HuH-7.5 (cell line): ENCODE results near the gene ZAR1L.

Experiments
- DNase-seq: peaks from one replicate; pipeline ENCODE4 v3.0.0; 2011; ENCODE audit warnings: low spot score

Gene ZAR1L

DNA sequence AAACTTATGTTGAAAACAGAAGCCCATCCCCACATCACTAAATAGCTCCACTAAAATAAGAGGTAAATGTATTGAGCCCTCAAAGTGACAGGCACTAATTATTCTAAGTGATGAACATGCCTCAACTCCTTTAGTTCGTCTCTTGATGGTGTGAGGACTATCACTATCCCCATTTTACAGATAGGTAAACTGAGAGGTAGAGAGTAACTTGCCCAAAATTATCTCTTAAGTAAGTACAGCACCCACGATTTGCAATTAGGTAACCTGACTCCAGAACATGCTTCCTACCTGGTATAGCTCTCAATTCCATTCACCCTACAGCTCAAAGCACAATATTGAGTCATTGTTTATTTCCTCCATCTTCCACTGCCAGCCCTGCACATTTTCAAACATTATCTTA lies 12.7 kb downstream of the ZAR1L start:
- DNase-seq: no peak

- DNase-seq: no peak
These were observed 14.2 kb downstream of the ZAR1L start for GRCh38 chr13:32300920-32301319.

DNA sequence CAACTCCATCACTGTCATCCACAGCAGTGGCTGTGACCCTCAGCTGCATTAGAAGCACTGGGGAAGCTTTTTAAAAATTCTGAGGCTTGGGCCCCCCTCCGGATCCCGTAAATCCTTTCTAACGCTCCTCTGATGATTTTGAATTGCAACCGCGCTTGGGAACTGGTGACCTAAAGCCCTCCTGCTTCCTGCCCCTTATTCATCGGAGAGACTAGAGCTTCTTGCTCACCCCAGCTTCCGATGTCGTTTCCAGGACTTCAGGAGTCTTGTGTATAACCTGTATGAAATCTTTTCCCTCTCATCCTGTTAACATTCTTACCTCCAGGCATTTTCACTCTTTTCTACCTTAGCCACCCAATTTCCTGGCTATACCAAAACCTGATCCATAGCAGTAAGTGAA lies 14.8 kb downstream of the ZAR1L start:
- DNase-seq: no peak

- DNase-seq: no peak
These were observed 15.3 kb downstream of the ZAR1L start for GRCh38 chr13:32299893-32300292.

DNA sequence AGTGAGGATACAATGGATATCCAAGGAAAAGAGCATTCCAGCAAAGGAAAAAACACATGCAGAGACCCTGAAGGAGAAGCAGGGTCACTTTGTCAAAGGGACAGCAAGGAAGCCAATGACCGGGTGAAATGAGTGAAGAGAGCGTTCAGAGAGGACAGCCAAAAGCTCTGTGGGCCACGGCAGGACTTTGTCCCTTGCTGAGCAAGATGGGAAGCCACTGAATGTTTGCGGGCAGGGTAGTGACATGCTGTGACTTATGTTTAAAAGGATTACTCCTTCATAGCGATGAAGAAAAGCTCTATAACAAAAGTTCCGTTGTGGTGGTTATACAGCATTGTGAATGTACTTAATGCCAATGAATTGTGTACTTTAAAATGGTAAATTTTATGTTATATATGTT lies 16.5 kb downstream of the ZAR1L start:
- DNase-seq: no peak

- DNase-seq: no peak
These were observed 18.0 kb downstream of the ZAR1L start for GRCh38 chr13:32297206-32297605.

GRCh38 chr13:32285633-32285965 lies 29.6 kb downstream of the ZAR1L start:
- DNase-seq: no peak

DNA sequence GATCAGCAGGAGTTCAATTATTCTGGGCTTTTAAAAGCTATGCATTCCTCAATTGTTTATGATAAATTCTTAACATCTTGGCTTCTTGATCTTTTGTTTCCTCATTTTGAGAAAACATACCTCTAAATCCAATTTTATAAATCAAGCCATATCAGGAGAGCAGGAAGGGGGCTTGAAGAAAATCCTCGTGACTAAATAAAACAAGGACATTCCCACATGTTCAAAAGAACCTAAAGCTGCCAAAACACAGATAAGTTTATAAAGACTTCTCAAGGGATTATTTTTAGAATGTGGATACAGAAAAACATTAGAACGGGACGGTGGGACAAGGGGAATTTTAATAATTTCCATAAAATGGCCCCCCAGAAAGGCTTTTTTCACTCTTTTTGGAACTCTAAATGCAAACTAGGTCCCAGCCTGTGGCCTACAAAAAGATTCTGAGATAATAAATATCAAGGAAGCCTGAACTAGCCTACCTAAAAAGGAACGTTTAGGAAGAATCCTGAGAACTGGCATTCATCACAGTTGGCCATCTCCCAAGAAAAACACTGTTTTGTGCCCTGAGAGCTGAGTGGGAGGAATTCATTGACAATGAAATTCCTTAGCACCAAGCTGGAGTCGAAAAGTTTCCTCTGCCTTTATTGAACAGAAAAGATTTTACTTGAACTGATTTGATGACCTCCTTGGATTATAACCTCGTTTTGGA lies 30.1 kb downstream of the ZAR1L start:
- no peak for DNase-seq

DNA sequence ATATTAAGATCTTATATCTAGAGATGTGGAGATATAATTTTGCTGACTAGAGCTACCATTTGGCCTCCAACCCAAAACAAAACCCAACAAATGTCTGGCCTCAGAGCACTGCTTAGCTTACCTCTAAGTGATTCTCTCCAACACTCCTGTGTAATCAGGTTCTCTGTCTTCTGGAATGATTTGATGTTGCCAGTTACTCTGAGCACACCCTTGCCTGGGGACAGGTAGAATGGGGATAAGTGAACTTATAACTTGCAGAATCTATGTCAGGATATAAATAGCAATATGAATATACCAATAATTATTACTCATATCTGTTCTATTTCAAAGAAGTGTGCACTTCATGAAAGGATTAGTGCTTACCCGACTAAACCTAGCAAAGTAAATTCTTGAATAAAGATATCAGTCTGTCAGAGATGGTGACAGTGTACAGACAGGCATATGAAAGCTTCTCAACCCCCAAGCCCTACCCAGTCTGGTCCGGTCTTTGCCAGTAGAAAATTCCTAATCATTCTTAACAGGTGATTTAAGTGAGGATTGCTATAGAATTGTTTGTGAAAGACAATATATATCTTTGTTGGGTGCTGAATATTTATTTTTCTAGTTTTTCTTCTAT lies 33.0 kb downstream of the ZAR1L start:
- no peak for DNase-seq

- no peak for DNase-seq
These were observed 34.1 kb downstream of the ZAR1L start for GRCh38 chr13:32281096-32281495.

DNA sequence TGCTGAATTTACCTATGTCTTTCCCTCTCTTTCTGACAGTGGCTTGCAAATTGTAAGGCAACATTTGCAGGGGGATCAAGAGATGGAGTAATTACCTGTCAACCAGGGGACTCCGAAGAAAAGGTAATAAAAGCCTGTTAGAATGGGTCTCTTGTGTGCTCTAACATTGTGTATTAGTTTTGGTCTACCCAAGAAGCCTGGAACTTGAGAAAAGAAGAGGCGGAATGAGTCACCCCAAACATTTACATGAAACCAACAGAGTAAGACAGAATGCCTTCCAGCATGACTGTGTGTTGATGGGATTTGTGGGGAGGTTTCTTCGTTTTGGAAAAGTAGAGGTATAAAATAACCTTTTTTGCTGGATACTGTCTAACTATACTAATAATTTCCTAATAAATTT lies 36.7 kb downstream of the ZAR1L start:
- DNase-seq: no peak

- DNase-seq: no peak
These were observed 37.3 kb downstream of the ZAR1L start for GRCh38 chr13:32277839-32278238.

GRCh38 chr13:32272021-32272683 lies 43.0 kb downstream of the ZAR1L start:
- no peak for DNase-seq

DNA sequence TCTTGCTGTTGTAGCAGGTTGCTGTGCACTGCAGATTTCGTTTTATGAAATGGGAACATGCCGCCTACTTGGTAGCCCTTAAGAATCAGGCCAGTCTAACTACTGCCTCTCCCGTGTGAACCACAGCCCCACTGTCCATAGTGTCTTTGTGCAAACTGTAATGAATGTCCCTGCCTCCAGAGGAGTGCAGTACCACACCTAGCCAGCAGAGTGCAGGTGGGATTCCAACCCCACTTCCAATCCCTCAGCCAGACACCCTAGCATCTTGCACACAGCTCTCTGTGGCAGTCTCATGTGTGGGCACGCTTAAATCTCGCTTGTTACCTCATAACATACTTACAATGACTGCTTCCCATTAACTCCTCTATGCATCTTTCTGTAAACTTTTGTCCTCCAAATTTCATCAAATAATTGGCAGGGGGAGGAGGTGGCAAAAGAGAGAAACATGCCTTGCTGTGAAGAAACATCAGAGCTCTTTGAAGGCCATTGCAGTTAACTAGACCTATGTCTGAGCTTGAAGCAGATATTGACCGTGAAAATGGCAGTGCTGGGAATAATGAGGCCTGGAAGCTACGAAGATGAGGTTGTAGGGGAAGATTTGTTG lies 47.2 kb downstream of the ZAR1L start:
- peak; percentile 50 for DNase-seq

DNA sequence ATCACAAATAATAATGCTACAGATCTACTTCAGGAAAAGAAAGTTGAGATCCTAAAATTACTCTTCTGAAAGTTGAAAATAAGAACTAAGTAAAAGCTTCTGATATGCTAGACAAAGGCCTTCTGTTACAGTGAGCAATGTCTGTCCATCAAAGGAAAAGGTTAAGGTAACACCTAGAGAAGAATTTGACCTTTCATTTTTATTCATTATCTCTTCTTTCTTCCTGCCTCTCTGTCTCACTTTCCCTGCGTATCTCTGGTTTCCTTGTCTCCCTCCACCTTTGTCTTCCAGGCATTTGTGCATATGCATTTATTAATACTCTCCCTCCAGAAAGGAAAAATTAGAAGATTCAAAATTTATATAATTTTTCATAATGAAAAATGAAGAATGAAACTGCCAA lies 49.0 kb downstream of the ZAR1L start:
- no peak for DNase-seq

DNA sequence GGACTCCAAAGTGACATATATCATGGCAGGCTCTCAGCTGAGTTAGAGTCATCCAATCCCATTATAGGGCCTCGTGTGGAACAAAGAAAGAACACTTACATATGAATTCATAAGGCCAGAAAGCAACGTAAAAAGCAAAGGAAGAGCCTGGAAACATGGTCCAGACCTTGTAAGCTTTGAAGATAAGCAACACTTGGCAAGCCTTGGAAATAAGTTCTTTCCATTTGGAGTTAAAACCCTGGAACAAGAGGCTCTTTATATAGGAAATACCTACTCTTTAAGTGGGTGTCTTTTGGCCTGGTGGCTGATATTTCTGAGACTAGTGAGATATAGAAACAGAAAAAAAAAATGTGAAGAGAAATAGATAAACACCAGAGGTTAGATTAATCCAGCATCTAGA lies 49.4 kb downstream of the ZAR1L start:
- DNase-seq: no peak

DNA sequence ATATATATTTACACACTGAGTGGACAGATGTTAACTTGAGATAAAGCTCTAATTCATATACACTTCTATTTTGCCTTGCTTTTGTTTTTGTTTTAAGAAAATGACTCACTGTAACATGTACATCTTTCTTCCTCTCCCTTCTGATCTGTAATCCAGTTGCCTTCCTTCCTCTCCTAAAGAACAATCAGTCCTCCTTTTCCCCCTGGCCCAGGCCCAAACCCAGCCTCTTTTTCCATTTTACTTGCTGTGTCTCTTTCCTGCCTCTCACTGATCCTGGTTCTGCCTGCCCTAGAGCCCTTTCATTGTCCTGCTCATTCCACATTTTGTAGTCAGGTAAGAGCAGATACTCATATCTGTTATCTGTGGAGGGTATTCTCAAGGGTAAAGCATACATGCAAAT lies 50.8 kb downstream of the ZAR1L start:
- no peak for DNase-seq

DNA sequence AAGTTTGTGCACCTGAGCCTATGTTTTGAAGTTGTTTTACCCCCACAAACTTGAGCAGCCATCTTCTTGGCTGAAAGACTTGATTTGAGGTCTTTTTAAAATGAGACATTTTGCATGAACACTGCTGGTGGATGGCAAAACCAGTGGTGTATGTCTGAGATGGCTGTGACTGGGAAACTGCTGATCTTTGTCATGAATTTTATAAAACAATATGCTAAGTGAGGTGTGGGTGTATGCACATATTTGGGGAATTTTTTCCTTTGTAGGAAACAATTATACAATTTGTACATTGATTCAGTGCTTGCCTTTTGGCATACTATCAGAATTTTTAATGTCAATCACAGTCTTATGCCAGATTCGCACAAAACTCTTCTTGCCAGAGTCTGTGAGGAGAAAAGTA lies 52.5 kb downstream of the ZAR1L start:
- no peak for DNase-seq

DNA sequence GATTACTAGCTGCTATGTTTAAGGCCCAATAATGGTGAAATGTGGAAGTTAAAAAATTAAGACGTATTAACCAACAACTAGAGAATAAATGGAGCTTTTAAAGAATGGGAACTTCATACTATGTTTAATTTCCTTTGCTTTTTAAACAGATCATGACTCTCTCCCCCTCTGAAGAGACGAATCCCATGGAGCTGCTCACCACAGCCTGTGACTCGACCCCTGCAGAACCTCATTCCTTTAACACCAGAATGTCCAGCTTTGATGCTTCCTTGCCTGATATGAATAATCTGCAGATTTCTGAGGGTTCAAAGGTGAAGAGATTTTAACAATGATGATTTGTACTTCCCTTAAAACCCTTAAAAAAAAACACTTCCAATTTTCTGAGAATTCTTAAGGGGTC lies 53.0 kb downstream of the ZAR1L start:
- DNase-seq: no peak

DNA sequence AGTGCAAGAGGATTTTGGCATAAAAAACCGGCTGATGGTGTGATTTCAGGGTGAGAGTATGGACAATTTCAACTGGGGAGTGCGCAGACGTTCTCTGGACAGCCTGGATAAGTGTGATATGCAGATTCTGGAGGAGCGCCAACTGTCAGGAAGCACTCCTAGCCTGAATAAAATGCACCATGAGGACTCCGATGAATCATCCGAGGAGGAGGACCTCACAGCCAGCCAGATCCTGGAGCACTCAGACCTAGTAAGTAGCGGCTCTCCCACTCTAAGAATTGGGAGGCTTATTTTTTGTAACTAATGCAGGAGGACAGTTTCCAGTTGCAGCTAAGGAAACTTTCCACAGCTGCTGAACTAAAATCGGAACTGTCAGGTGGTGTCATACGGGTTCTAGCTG lies 53.6 kb downstream of the ZAR1L start:
- DNase-seq: no peak

DNA sequence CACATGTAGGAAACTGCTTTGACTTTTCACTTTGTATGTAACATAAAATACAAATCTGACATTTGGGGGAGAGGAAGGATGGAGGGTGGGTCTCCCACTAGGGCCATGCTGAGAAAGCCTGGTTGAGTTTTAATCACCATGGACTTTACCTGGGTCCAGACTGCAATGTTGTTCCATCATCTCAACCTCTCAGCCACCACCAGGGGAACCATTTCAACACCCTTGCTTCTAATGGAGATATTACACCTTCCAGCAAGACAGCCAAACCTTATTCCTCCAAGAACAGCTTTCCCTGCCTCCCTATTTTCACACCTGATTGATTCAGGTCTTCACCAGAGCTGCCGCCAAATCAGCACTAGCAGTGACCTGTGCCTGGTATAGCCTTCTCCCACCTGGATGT lies 56.0 kb downstream of the ZAR1L start:
- peak; percentile 8 for DNase-seq

GRCh38 chr13:32257649-32258048 lies 57.5 kb downstream of the ZAR1L start:
- no peak for DNase-seq

- DNase-seq: no peak
These were observed 58.9 kb downstream of the ZAR1L start for GRCh38 chr13:32256243-32256642.
